Testis (tissue), 3 donors: ENCODE measurements around the gene ELF5. TPM values are rescaled to one million over a fixed set of nuclear protein-coding genes. Genes with fewer than 3 reads are reported as not detected.

Source experiments
- DNase-seq: peaks from one replicate; pipeline ENCODE4 v3.0.0-alpha.2; 2019
- H3K27ac ChIP-seq, 2 donors: fragments of 200-600 bp; sonication (generic); one replicate each; pipeline ENCODE4 v1.5.1; 2019
- H3K27me3 ChIP-seq: fragments of 200-600 bp; sonication (generic); one replicate; pipeline ENCODE4 v1.5.1; 2019
- H3K36me3 ChIP-seq: fragments of 200-600 bp; sonication (generic); one replicate; pipeline ENCODE4 v1.5.1; 2017; ENCODE audit warnings: low read depth; ENCODE audit errors: missing control alignments
- H3K4me1 ChIP-seq: fragments of 200-600 bp; sonication (generic); one replicate; pipeline ENCODE4 v1.5.1; 2019
- H3K4me3 ChIP-seq, 2 donors: fragments of 200-600 bp; sonication (generic); one replicate each; pipeline ENCODE4 v1.5.1; 2017 to 2019
- H3K9me3 ChIP-seq: fragments of 200-600 bp; sonication (generic); one replicate; pipeline ENCODE4 v1.5.1; 2017
- CTCF ChIP-seq, 3 experiments: fragments of 450-650 bp in 2 of 3; fragments of 200-600 bp in 1 of 3; sonication (generic) in 1 of 3; IDR thresholded peaks; one replicate each; pipeline ENCODE4 v1.5.1; 2016 to 2019; ENCODE audit warnings: antibody characterized with exemption in 3 of 3, mild to moderate bottlenecking in 2 of 3, moderate library complexity in 1 of 3
- POLR2A ChIP-seq: fragments of 450-650 bp; IDR thresholded peaks from one replicate; pipeline ENCODE4 v1.6.1; 2017; ENCODE audit warnings: antibody characterized with exemption, mild to moderate bottlenecking, moderate library complexity
- WGBS, 2 donors: methylation state at CpG; one replicate each; pipeline ENCODE4 v1.1.5; 2018; 5-methylcytosine and 5-hydroxymethylcytosine counted together
- intact Hi-C: fragments of 100-400 bp; cut with DNase I; formaldehyde crosslinking; loops from one replicate; pipeline ENCODE4 v1.15.1; 2023; ENCODE audit warnings: low total_unique reads
- polyA plus RNA-seq: library from polyadenylated mRNA; stranded (reverse); fragments of 350-450 nt; fragmentation: Illumina TruSeq; extraction: RNeasy Lipid Tissue Mini Kit (QIAGEN cat#74804); gene quantifications from one replicate; pipeline ENCODE4 v1.2.3, GENCODE V29; 2014; ENCODE audit warnings: low read depth, low replicate concordance; ENCODE audit not compliant: insufficient read depth
- total RNA-seq, 2 donors: library from RNA; depleted of rRNA; stranded (reverse); fragments of >200 nt; gene quantifications; one replicate each; pipeline ENCODE4 v1.2.3, GENCODE V29; 2016

ELF5 gene
- total and polyA plus RNA-seq, 3 donors from 2014 or later, result 0.34 to 0.63 (median 0.43) TPM

GRCh38 chr11:34433899-34434298 lies 79.7 kb downstream of the ELF5 start:
- intact Hi-C loops, result no loop called here
- no peaks in the 10 kb centered on the region for H3K4me1 ChIP-seq
- no peaks in the 10 kb centered on the region for H3K9me3 ChIP-seq
- H3K27me3 ChIP-seq, result no peaks in the 10 kb centered on the region
- no peak overlapping the region for H3K4me3 ChIP-seq
- no peak overlapping the region for H3K27ac ChIP-seq
- H3K36me3 ChIP-seq, result no peaks in the 10 kb centered on the region
- TF ChIP-seq POLR2A (no peak), CTCF (IDR thresholded peaks at IDR 0.05) (no peak)
- 86 to 91% methylated on average over 3 of the region's 3 CpGs for WGBS, 2 donors
- DNase-seq, result no peak

GRCh38 chr11:34432822-34433221 lies 80.8 kb downstream of the ELF5 start:
- 74 to 91% methylated on average over 5 of the region's 5 CpGs for WGBS, 2 donors
- Histone ChIP-seq H3K27me3 (no peaks in the 10 kb centered on the region), H3K27ac (no peak overlapping the region), H3K4me3 (no peak overlapping the region), H3K9me3 (no peaks in the 10 kb centered on the region), H3K4me1 (no peaks in the 10 kb centered on the region), H3K36me3 (no peaks in the 10 kb centered on the region)
- intact Hi-C loops, result no loop called here
- no peak for DNase-seq
- TF ChIP-seq POLR2A (no peak), CTCF (IDR thresholded peaks at IDR 0.05) (no peak)

- TF ChIP-seq POLR2A (no peak), CTCF (IDR thresholded peaks at IDR 0.05) (no peak)
- Histone ChIP-seq H3K27me3 (no peaks in the 10 kb centered on the region), H3K27ac (no peak overlapping the region), H3K36me3 (no peaks in the 10 kb centered on the region), H3K4me1 (no peaks in the 10 kb centered on the region), H3K9me3 (no peaks in the 10 kb centered on the region), H3K4me3 (no peak overlapping the region)
- DNase-seq, result no peak
- intact Hi-C loops, result no loop called here
- WGBS, 2 donors, result 87 to 88% methylated on average over 4 of the region's 4 CpGs
These were observed 81.6 kb downstream of the ELF5 start for GRCh38 chr11:34431979-34432378.

Other genes starting within 250 kb of the ELF5 start
- 10 to 100 TPM in 1 of 2 donors, 1 to 10 TPM in 1; 5.8 to 12.1 TPM for gene ABTB2, start 155.8 kb downstream of the ELF5 start, total RNA-seq
- 8.9 TPM for gene ABTB2, start 155.8 kb downstream of the ELF5 start, polyA plus RNA-seq
- 10 to 100 TPM; 30.3 to 38.2 TPM for gene CAT, start 74.9 kb downstream of the ELF5 start, total RNA-seq
- 30.2 TPM for gene CAT, start 74.9 kb downstream of the ELF5 start, polyA plus RNA-seq
- gene EHF, start 107.3 kb upstream of the ELF5 start, total RNA-seq, result 1 to 10 TPM in 1 of 2 donors, under 1 TPM in 1; 0.24 to 1.1 TPM
- 3.5 TPM for gene EHF, start 107.3 kb upstream of the ELF5 start, polyA plus RNA-seq